Thyroid gland (tissue), 4 donors: ENCODE results near the gene GLT8D2. TPM values are rescaled to one million over a fixed set of nuclear protein-coding genes. Genes with fewer than 3 reads are reported as not detected.

Experiments used
- DNase-seq, 2 donors: peaks; one replicate each; pipeline ENCODE4 v3.0.0-alpha.2; 2019
- H3K27ac ChIP-seq, 3 donors: fragments of 200-600 bp; sonication (generic); 1 replicate in 2 of 3; 2 replicates in 1 of 3; pipeline ENCODE4 v1.5.1; 2016 to 2019; ENCODE audit warnings: mild to moderate bottlenecking in 1 of 3, moderate library complexity in 1 of 3
- H3K27me3 ChIP-seq: fragments of 200-600 bp; sonication (generic); one replicate; pipeline ENCODE4 v1.5.1; 2019
- H3K36me3 ChIP-seq, 2 donors: fragments of 200-600 bp; sonication (generic); one replicate each; pipeline ENCODE4 v1.5.1; 2016 to 2019
- H3K4me1 ChIP-seq, 2 donors: fragments of 200-600 bp; sonication (generic); one replicate each; pipeline ENCODE4 v1.5.1; 2017 to 2019
- H3K4me3 ChIP-seq, 3 donors: fragments of 200-600 bp; sonication (generic); replicated peaks in 1 of 3; 1 replicate in 2 of 3; 2 replicates in 1 of 3; pipeline ENCODE4 v1.5.1; 2016; ENCODE audit warnings: mild to moderate bottlenecking in 1 of 3
- H3K9me3 ChIP-seq: fragments of 200-600 bp; sonication (generic); one replicate; pipeline ENCODE4 v1.5.1; 2017
- POLR2A ChIP-seq, 2 donors: fragments of 450-650 bp; IDR thresholded peaks; one replicate each; pipeline ENCODE4 v1.6.1; 2017; ENCODE audit warnings: antibody characterized with exemption in 2 of 2, mild to moderate bottlenecking in 2 of 2, moderate library complexity in 1 of 2
- WGBS, 2 donors: methylation state at CpG; one replicate each; pipeline ENCODE4 v1.1.5; 2017; 5-methylcytosine and 5-hydroxymethylcytosine counted together
- intact Hi-C: fragments of 100-400 bp; cut with DNase I; formaldehyde crosslinking; loops from one replicate; pipeline ENCODE4 v1.15.1; 2023
- total RNA-seq, 4 donors: library from RNA; depleted of rRNA; stranded (reverse); fragments of >200 nt; gene quantifications; one replicate each; pipeline ENCODE4 v1.2.3, GENCODE V29; 2016
- TF ChIP-seq, protein P1 (sequence below), 6 experiments: fragments of 200-600 bp in 3 of 6; fragments of 450-650 bp in 3 of 6; sonication (generic) in 3 of 6; IDR thresholded peaks; one replicate each; pipeline ENCODE4 v1.5.1; 2016 to 2019; ENCODE audit warnings: antibody characterized with exemption in 6 of 6, mild to moderate bottlenecking in 2 of 6, inconsistent platforms in 1 of 6, moderate library complexity in 1 of 6

The GLT8D2 gene
- total RNA-seq, 4 donors from 2014 or later: 27.7 to 52.0 (median 34.3) TPM

DNA sequence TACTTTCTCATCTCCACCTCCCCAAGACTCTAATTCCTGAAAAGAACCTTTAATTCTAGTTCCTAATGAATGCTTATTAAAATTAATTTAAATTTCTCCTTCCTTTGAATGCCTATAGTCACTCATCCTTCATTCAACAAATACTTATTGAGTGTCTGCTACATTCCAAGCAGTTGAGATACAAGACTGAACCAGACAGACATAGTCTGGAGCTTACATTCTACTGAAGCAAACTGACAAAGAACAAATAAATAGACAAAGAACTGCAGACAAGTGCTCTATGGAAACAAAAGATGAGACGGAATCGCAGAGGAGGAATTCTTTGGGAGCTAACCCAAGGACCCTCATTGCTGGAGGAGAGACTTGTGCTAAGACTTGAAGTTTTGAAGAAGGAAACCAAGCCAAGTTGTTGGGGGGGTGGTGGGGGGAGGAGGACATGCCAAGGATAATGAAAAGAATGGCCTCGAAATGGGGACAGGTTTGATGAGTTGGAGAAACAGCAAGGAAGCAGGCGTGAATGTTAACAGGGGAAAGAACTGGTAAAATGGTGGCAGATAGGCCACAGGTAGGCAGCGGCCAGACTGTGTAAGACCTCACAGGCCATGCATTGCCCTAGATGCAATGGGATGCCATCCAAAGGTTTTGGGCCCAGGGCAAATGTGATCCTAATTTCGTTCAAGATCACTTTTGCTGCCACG lies 94.0 kb downstream of the GLT8D2 start:
- no peak for DNase-seq
- intact Hi-C loops: loop anchor here (10.0 kb wide), 1 partner anchor 109 kb away; the partner anchor contains the start of gene HCFC2
- peak overlapping the region; percentile 52 to 72 (median 61) for H3K4me3 ChIP-seq
- H3K9me3 ChIP-seq: no peaks in the 10 kb centered on the region
- TF ChIP-seq POLR2A (IDR thresholded peaks at IDR 0.05): no peak
- TF ChIP-seq, protein P1, sequence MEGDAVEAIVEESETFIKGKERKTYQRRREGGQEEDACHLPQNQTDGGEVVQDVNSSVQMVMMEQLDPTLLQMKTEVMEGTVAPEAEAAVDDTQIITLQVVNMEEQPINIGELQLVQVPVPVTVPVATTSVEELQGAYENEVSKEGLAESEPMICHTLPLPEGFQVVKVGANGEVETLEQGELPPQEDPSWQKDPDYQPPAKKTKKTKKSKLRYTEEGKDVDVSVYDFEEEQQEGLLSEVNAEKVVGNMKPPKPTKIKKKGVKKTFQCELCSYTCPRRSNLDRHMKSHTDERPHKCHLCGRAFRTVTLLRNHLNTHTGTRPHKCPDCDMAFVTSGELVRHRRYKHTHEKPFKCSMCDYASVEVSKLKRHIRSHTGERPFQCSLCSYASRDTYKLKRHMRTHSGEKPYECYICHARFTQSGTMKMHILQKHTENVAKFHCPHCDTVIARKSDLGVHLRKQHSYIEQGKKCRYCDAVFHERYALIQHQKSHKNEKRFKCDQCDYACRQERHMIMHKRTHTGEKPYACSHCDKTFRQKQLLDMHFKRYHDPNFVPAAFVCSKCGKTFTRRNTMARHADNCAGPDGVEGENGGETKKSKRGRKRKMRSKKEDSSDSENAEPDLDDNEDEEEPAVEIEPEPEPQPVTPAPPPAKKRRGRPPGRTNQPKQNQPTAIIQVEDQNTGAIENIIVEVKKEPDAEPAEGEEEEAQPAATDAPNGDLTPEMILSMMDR (IDR thresholded peaks at IDR 0.05): no peak
- peak overlapping the region in 2 of 3 donors; percentile 89 to 94 for H3K27ac ChIP-seq
- H3K36me3 ChIP-seq: peaks cover 11 to 27% of the 10 kb centered on the region in 2 donors
- no peaks in the 10 kb centered on the region for H3K27me3 ChIP-seq
- WGBS, 2 donors: 18 to 23% methylated on average over 7 of the region's 7 CpGs
- peaks cover 13 to 14% of the 10 kb centered on the region in 2 donors for H3K4me1 ChIP-seq

DNA sequence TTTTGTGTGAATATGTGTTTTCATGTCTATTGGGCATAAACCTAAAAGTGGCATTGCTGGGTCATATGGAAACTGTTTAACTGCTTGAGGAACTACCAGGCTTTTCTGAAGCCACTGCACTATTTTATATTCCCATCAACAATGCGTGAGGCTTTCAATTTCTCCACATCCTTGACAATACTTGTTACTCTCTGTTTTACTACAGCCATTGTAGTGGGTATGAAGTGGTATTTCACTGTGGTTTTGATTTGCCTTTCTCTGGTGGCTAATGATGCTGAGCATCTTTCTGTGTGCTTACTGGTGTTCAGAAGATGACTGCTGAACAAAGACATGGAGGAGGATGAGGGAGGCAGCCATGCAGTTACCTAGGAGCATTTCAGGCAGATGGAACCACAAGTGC lies 97.5 kb downstream of the GLT8D2 start:
- Histone ChIP-seq H3K27me3 (no peaks in the 10 kb centered on the region), H3K36me3 (peaks cover 45 to 51% of the 10 kb centered on the region in 2 donors), H3K4me1 (peaks cover 11 to 14% of the 10 kb centered on the region in 2 donors), H3K27ac (no peak overlapping the region), H3K4me3 (no peak overlapping the region), H3K9me3 (no peaks in the 10 kb centered on the region)
- intact Hi-C loops: loop anchor here (10.0 kb wide), 1 partner anchor 112 kb away; the partner anchor contains the start of gene HCFC2
- DNase-seq: no peak
- WGBS, 2 donors: 89 to 94% methylated on average over 1 of the region's 1 CpG
- TF ChIP-seq POLR2A (IDR thresholded peaks at IDR 0.05): no peak
- TF ChIP-seq, protein P1 (IDR thresholded peaks at IDR 0.05): no peak

DNA sequence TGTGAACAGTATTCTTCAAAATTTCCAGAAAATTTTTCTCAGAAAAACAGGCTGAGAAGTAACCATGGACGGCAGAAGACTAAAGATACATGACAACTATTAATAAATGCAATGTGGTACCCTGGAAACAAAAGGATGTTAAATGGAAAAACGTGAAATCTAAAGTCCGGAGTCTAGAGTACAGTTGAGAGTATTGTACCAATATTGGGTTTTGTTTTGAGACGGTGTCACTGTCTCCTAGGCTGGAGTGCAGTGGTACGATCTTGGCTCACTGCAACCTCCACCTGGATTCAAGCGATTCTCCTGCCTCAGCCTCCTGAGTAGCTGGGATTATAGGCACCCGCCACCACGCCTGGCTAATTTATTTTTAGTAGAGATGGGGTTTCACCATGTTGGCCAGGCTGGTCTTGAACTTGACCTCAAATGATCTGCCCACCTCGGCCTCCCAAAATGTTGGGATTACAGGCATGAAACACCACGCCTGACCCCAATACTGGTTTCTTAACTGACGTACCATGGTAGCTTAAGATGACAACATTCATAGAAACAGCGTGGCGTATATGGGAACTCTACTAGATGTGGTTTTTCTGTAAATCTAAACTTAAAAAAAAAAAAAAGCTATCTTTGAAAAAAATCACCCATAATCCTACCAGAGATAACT lies 101.1 kb downstream of the GLT8D2 start:
- TF ChIP-seq POLR2A (IDR thresholded peaks at IDR 0.05): no peak
- TF ChIP-seq, protein P1 (IDR thresholded peaks at IDR 0.05): no peak
- no peaks in the 10 kb centered on the region for H3K4me1 ChIP-seq
- no peaks in the 10 kb centered on the region for H3K27me3 ChIP-seq
- 87 to 88% methylated on average over 13 of the region's 13 CpGs for WGBS, 2 donors
- H3K4me3 ChIP-seq: no peak overlapping the region
- peaks cover 80 to 81% of the 10 kb centered on the region in 2 donors for H3K36me3 ChIP-seq
- H3K9me3 ChIP-seq: no peaks in the 10 kb centered on the region
- H3K27ac ChIP-seq: no peak overlapping the region
- intact Hi-C loops: loop anchor here (10.0 kb wide), 1 partner anchor 156 kb away; no protein-coding TSS in a partner anchor
- no peak for DNase-seq

DNA sequence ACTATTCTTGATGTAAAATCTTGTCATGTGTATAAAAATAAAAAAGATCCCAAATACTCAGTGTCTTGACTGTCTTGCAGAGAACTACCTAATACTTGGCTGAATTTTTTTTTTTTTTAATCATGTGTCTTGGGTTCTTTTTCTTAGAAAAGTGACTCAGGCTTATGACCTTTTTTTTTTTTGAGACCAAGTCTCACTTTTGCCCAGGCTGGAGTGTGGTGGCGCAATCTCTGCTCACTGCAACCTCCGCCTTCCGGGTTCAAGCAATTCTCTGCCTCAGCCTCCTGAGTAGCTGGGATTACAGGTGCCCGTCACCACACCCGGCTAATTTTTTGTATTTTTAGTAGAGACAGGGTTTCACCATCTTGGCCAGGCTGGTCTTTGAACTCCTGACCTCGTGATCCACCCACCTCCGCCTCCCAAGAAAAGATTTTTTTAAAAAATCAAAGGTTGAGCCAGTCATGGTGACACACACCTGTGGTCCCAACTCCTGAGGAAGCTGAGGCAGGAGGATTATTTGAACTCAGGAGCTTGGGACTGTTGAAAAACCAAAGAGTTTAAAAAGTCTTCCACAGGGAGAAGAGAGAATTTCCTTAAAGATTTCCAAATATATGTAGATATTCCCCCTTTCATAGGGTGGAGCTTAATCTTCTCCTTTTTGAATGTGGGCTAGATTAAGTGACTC lies 102.0 kb downstream of the GLT8D2 start:
- 97 to 98% methylated on average over 7 of the region's 7 CpGs for WGBS, 2 donors
- TF ChIP-seq POLR2A (IDR thresholded peaks at IDR 0.05): no peak
- TF ChIP-seq, protein P1 (IDR thresholded peaks at IDR 0.05): no peak
- intact Hi-C loops: loop anchor here (10.0 kb wide), 1 partner anchor 157 kb away; no protein-coding TSS in a partner anchor

More for the DNA sequence above, 102.0 kb downstream of the GLT8D2 start:
- no peak for DNase-seq
- no peak overlapping the region for H3K4me3 ChIP-seq
- no peak overlapping the region for H3K27ac ChIP-seq
- H3K36me3 ChIP-seq: peaks cover 80 to 89% of the 10 kb centered on the region in 2 donors
- no peaks in the 10 kb centered on the region for H3K9me3 ChIP-seq
- no peaks in the 10 kb centered on the region for H3K27me3 ChIP-seq
- no peaks in the 10 kb centered on the region for H3K4me1 ChIP-seq
